Activated CD4-positive, alpha-beta T cell treated with anti-CD3 and anti-CD28 coated beads, Interleukin-2, amount 50 U/mL, for 16 hours (primary cell): Measurements from ENCODE around the gene ARMH3.
A peak's percentile ranks its signal among the peaks of the same experiment; 100 is the strongest.

ENCODE experiments used
- DNase-seq: peaks from one replicate; pipeline ENCODE4 v3.0.0-alpha.2; 2020

The ARMH3 gene

DNA sequence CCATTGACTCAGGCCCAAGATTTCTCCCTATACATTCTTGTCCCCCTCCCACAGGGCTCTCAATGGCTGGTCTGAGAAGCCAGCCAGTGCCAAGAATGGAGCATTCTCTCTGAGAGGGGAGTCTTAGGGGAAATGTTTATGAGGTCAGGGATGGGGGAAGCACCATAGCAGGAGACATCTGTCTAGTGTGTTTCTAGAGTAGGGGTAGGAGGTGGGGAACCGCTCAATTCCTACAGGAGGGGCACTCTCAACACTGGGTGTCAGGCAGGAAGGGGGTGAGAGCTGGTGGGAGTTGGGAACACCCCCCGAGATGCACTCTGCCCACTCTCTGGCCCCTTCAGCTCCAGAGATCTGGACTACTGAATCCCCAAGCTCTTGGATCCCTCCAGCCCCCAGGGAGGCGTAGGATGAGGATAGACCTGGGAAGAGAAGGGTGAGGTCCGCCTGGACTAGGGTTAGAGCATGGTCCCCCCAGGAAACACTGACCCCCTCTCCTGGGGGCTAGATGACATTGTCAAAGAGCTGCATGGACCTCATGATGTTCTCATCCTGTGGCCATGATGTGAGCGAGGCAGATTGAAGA lies 229.0 kb downstream of the ARMH3 start:
- DNase-seq, result no peak

DNA sequence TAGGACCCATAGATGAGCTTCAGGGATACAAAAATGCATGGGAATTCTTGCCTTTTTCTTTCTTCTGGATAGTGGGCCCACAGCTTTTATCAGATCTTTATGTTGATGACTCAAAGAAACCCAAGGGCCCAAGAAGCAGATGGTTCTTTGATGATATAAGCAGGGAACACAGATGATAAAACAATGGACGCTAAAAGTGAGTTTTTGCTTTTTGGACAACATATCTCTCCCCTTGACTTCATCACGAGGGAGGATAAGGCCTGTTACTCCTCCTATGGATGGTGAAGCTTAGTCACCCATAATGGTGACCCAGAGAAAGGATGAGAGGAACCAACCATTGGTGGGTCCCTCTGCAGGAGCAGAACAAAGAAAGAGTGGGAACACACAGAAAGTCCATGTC lies 231.2 kb downstream of the ARMH3 start:
- DNase-seq, result no peak

DNA sequence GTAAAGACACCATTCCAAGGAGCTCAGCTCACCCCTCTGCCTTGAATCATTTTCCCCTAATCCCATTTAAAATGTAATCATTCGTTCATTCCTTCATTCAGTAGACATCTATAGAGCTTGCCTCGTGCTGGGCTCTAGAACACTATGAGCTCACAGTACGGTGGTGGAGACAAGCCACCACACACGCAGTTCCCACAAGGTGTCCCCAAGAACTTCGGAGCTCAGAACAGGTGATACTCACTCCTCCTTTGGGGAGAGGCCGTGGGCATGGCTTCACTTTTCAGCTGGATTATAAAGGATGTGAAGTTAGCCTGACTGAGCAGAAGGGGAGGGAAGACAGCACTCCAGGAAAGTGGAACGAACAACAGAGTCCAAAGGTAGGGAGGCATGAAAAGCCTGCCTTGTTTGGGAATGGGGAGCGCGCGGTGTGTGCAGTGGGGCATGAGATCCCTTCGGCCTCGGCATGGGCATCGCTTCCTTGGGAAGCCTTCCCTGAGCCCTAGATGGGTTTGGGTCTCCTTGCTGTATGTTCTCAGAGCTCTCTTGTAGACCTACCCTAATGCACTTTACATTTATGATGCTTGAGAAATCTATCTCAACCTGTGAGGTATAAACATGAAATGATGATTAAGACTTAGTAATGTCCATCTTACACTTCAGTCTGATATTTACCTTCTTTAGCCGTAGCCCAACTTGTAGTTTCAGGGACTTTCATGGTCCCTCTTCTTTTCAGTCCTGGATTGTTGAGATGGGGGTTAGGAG lies 236.9 kb downstream of the ARMH3 start:
- no peak for DNase-seq

DNA sequence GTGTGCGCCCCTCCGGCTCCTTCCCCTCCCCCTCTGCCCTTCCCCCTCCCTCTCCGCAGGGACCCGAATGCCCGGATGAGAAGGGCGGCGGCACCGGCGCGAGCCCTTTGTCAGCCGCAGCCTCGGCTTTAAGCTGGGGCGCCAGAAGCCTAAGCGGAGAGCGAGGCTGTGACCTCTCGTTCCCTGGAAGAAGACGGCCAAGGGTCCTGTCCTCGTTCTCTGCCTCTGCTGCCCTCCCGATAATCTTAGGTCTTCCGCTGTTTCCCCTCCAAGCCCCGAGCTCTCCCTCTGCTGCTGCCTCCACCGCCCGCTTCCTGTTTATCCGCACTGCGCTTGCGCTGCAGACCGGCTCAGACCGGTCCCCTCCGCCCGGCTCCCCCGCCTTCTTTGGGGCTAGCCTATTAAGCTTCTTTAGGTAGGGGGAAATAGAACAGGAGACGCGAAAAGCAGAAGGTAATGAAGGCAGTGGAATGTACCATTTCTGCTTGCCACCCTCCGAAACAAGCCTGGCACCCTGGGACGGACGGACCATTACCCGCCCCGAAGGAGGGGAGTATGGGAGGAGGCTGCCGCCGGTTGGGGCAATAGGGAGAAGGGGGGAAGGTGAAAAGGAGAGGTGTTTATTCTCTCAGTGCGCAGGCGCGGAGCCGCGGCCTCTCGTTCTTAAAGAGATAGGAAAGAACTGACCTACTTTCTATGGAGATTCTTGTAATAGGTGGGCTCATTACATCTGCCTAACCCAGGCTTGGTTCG lies 237.7 kb downstream of the ARMH3 start, which contains the start of gene OGA:
Gene OGA, minus strand, starts transcription at position 326 of the 753 bp plus-strand sequence. CDS start 422 bp downstream, outside the sequence.
- DNase-seq, result peak; percentile 99

DNA sequence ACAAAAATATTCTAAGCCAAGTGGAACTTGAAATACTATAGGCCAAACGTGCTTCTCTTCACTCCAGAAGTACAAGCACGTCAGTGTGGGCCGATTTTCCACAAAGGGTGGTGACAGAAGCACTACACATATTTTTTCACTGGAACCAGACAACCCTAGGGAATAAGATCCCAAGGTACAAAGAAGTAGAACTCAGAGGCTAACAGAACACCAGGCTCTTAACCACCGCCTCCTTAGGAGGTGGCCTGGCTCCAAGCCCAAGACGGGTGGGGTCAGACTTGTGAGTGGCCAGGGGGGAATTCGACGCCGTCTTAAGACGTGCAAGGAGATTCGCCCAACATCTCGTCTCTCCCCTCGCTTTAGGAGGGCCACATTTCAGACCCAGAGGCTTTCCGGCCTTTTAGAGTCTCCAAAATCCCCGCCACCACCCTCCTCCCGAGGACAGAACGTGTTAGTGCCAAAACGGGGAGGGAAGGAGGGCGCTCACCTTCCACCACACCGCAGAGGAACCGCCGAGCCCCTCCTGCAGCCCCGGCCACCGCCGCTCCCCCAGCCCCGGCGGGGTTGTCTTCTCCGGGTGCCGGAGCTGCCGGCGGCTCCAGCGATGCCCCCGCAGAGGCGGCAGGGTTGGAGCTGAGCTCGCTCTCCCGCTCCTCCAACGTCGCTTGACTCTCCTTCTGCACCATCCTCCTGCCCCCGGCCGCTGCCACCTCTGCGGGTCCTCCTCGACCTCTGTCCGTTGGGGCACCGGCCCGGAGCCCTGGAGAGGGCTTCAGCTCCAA lies 238.4 kb downstream of the ARMH3 start:
- peak; percentile 45 for DNase-seq

DNA sequence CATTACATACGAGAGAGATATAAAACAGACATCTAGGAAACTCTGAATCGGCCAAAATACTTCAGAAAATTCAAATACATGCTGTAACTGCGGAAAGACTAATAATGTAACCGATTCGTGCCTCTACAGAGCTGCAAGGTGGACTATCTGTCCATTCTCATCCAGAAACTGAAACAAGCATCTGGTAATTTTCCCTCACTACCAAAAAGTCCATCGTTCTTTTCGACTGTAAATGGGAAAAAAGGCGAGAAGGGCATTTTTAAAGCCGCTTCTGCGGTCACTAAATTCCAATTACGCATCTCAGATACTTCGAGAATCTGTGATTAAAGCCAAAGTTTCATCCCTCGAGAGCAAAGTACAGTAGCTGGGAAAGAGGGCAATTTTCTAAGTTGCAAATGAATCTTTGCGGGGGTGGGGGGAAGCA lies 239.0 kb downstream of the ARMH3 start:
- DNase-seq, result peak; percentile 45

DNA sequence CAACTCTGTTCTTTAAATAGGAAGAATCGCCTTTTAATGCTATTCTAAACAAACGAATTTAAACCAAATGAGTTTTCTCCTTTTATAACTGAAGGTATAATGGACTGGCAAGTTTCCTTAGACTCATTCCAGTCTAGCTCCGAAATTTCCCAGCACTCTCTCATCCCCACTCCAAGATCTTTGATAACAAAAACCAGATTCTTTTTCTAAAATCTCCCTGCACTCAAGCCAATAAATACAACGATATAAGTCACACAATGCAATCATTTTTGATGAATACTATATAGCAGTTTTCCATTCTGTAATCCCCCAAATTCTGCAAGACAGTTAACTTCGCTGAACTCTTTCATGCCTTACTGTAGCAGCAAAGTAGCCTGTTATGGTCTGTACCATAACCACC lies 239.6 kb downstream of the ARMH3 start:
- DNase-seq, result no peak

DNA sequence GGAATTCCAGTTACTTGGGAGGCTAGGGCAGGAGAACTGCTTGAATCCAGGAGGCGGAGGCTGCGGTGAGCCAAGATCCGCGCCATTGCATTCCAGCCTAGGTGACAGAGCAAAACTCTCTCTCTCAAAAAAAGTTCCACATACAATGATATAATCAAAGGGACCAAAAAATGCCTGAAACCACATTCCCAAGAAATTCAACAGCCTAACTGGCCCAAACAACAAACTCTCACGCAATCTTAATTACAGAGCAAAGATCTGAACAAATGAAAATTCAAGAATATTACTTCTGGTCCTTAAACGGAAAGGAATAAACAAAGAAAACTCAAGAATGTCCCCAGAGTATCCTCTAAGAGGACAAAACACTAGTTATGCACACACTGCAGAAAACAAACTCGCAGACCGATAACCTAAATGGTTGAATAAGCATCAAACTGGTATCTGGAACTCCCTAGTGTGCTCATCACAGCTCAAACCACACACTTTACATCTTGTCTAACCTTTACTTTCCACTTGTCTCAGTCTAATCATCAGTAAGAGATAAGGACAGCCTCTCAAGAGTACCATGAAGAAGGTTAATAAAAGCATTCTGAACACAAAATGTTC lies 241.4 kb downstream of the ARMH3 start:
- DNase-seq, result peak; percentile 39

DNA sequence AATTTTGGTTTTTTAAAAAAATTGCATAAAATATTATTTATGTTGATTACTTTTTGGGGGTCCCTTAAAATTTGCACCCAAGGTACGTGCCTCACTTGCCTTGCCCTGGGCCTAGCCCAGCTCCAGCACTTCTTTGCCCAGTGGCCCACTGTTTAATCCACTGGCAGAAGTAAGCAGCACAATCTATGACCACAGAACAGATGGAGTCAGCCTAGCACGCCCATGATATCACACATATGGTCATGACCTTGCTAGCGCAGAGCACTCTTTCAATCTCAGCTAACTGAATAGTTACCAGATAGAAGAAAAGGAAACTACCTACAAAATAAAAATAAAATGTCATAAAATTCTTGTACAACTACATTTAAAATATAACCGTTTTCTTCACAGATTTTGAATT lies 243.4 kb downstream of the ARMH3 start:
- no peak for DNase-seq

DNA sequence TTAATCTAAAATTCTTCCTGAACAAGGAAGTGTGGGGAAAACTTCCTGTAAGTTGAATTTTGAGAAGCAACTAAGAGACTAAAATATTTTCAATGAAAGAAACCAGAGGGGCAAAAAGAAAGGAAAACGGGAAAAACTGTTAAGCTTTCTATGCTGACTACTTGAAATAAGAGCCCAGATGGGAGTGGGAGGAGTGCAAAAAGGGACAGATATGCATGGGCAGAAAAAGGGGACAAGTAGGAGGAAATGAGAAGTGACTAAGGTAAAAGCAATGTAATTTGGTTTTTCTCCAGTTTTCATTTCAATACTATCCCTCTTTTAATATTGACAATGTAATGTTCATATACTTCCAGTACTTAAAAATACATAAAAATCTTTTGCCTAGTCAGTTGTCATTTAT lies 248.8 kb downstream of the ARMH3 start:
- DNase-seq, result no peak

DNA sequence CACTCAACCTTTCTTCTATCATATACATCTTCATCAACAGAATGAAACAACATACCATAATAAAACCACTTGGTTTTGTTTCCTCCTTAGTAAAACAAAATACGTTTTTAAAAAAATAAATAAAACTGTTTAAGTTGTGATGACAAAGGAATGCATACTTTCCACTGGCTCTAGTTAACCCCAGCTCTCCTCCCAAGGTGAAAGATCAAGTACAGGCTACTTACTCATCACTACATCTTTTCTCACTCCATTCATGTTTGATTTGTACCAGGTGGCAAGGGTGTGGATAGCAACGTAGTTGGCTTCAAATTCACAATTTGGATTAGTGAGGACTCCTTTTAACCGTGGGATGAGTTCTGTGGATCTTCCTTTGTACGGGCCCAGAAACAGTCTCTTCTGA lies 252.5 kb downstream of the ARMH3 start:
- DNase-seq, result no peak

DNA sequence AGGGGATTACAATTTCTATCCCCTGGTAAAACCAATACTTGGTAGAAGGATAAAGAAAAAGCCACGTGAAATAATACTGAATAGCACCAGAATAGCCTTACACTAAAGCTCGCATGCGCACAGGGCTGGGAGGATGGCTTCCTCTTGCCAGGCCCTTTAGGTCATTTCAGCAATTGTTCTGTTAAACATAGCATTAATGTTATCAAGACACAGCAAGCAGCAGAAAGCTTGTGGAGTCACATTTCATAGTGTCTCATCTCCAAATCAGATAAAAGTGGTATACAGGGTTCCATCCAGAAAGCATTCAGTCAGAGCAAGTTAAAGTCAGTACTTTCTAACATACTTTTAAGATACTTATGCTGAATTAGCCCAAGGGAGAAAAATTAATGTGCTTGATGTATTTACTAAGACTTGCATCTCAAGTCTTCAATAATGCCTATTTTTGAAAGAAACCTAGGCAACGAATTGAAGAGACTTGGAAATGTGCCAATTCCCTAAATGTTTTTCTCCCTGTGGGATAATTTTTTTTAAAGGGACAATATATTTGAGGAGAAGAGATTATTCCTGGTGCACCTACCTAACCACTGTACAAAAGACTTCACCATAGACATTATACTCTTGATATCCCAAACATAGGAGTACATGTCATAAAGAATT lies 258.4 kb downstream of the ARMH3 start:
- DNase-seq, result no peak
